ENCODE results near the gene AP1S1. TPM values are rescaled to one million over a fixed set of nuclear protein-coding genes. Genes with fewer than 3 reads are reported as not detected.

The AP1S1 gene
- total RNA-seq, 1 donor from 2014 or later = 50.4 TPM

DNA sequence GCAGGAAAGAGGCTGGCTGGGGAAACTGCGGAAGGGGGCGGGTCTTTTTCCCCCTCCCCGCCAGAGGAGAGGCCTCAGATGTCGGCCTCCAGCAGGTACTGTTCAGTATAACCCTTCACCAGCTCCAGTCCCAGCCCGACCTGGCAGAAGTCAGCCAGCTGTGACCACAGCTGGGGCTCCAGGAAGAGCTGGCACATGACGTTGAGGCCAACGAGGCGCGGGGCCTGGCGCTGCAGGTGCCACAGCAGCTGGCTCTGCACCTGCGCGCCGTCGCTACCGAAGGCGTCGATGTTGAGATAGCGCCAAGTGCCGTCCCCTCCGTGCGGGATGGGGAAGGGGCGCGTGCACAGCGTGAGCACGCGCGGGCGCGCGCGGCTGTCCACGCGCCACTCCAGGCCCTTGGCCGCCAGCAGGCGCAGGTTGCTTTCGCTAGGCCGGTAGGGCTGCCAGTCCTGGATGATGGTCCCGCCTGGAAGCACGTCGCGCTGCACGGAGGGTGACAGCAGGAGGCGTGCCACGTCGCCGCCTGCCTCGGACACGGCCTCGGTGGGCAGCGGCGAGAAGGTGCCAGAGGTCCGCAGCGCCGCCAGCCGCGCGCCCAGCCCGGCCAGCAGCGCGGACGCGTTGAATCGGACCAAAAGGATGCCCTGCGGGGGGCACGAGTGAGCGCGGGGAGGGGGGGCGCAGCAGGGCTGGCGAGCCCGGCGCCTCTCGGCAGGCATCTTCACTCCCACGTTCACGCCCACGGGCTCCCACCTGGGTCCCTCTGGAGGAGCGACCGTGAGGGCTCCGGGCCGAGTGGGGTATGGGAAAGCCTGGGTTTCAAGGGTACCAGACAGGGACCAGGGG is 18.0 kb downstream of the AP1S1 start:
- peak overlapping the region; percentile 73 for H3K4me3 Mint-ChIP-seq (ENCODE audit: unreplicated experiment)
- TF ChIP-seq, protein P1, sequence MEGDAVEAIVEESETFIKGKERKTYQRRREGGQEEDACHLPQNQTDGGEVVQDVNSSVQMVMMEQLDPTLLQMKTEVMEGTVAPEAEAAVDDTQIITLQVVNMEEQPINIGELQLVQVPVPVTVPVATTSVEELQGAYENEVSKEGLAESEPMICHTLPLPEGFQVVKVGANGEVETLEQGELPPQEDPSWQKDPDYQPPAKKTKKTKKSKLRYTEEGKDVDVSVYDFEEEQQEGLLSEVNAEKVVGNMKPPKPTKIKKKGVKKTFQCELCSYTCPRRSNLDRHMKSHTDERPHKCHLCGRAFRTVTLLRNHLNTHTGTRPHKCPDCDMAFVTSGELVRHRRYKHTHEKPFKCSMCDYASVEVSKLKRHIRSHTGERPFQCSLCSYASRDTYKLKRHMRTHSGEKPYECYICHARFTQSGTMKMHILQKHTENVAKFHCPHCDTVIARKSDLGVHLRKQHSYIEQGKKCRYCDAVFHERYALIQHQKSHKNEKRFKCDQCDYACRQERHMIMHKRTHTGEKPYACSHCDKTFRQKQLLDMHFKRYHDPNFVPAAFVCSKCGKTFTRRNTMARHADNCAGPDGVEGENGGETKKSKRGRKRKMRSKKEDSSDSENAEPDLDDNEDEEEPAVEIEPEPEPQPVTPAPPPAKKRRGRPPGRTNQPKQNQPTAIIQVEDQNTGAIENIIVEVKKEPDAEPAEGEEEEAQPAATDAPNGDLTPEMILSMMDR (IDR thresholded peaks at IDR 0.05; ENCODE audit: partially characterized antibody, unreplicated experiment) = no peak
- H3K4me1 Mint-ChIP-seq (ENCODE audit: low read depth, unreplicated experiment) = peaks cover 24% of the 10 kb centered on the region
- peaks cover 13% of the 10 kb centered on the region for H3K9me3 Mint-ChIP-seq (ENCODE audit: unreplicated experiment)
- no peak overlapping the region for H3K27ac Mint-ChIP-seq (ENCODE audit: unreplicated experiment)
- H3K36me3 Mint-ChIP-seq (ENCODE audit: unreplicated experiment) = peaks cover 6% of the 10 kb centered on the region
- DNase-seq = no peak
- peaks cover 66% of the 10 kb centered on the region for H3K27me3 Mint-ChIP-seq (ENCODE audit: unreplicated experiment)

DNA sequence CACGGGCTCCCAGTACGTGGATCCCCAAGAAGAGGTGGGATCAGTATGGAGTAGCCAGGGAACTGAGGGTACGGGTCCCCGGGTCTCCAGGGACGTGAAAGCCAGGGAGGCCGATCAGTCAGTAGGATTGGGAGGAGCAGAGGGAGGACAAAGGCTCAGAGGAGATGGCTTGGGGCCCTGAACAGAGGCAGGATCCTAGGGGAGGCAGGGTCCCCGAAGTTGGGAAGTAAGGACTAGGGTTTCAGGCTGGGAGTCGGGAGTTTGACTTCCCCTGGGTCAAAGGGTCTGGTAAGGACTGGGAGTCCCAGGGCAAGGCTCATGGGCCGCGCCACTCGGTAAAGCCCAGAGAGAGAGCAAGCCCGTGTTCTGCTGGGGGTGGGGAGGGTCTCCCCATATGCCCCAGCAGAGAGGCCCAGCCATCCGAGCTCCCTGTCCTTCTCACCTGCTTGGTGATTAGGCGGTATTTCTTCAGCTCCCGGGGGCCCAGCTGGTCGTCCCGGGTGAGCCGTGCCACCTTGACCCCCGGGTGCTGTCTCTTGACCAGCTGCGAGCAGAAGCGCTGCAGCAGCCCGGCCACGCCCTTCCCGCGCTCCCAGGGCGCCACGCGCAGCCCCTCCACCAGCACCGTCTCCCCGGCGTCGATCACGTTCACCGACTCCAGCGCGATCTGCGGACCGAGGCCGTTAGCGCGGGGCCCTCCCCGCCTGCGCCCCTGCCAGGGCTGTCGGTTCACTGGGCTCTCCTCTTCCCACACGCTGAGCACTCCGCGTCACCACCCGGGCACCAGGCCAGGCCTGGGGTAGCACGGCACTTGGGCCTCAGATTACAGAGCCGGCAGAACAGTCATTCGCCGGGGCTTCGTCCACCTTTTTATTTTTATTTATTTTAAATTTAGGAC is 18.8 kb downstream of the AP1S1 start:
- no peak for DNase-seq
- Mint-ChIP-seq H3K4me1 (ENCODE audit: low read depth, unreplicated experiment) (peaks cover 16% of the 10 kb centered on the region), H3K36me3 (ENCODE audit: unreplicated experiment) (peaks cover 6% of the 10 kb centered on the region), H3K27me3 (ENCODE audit: unreplicated experiment) (peaks cover 62% of the 10 kb centered on the region), H3K4me3 (ENCODE audit: unreplicated experiment) (peak overlapping the region; percentile 73), H3K27ac (ENCODE audit: unreplicated experiment) (no peak overlapping the region), H3K9me3 (ENCODE audit: unreplicated experiment) (peaks cover 10% of the 10 kb centered on the region)
- TF ChIP-seq, protein P1 (IDR thresholded peaks at IDR 0.05; ENCODE audit: partially characterized antibody, unreplicated experiment) = no peak

DNA sequence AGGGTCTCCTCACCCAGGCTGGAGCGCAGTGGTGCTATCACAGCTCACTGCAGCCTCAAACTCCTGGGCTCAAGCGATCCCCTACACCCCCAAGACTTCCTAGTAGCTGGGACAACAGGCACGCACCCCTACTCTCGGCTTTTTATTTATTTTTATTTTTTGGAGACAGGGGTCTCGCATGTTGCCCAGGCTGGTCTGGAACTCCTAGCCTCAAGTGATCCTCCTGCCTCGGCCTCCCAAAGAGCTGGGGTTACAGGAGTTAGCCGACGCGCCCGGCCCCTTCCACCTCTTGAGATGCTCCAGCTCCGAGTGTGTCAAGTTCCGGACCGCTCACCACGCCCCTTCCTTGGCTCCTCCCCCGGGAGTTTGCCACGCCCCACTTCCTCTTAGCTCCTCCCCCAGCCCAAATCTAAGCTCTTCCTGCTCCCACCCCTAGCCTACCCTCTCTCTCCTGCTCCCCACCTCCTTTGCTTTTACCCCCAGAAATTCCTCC is 19.5 kb downstream of the AP1S1 start:
- peaks cover 6% of the 10 kb centered on the region for H3K36me3 Mint-ChIP-seq (ENCODE audit: unreplicated experiment)
- H3K4me3 Mint-ChIP-seq (ENCODE audit: unreplicated experiment) = no peak overlapping the region
- peaks cover 60% of the 10 kb centered on the region for H3K27me3 Mint-ChIP-seq (ENCODE audit: unreplicated experiment)
- no peak overlapping the region for H3K27ac Mint-ChIP-seq (ENCODE audit: unreplicated experiment)
- no peak for DNase-seq
- TF ChIP-seq, protein P1 (IDR thresholded peaks at IDR 0.05; ENCODE audit: partially characterized antibody, unreplicated experiment) = no peak
- peaks cover 7% of the 10 kb centered on the region for H3K9me3 Mint-ChIP-seq (ENCODE audit: unreplicated experiment)
- peaks cover 12% of the 10 kb centered on the region for H3K4me1 Mint-ChIP-seq (ENCODE audit: low read depth, unreplicated experiment)

DNA sequence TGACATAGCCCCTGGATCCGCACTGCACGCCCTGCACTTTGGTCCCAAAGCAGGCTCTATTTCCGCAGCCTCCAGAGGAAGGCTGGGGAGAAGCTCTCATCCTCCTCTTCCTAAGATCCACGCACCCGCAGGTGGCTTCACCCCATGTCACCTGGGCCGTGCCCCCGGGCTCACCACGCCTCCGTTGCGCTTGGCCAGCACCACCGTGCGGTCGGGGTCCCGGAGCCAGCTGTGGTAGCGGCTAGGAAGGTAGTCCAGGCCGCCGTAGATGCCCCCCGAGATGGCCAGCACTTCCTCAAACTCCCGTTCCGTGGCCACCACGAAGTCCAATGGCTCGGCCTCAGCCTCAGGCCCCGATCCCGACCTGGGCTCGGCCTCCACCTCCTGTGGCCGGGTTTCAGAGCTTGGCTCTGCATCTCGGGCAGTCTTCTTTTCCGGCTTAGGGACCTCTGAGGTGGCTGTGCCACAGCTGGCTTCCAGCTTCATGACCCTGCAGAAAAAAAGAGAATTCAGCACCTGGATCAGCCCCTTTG is 20.1 kb downstream of the AP1S1 start:
- TF ChIP-seq, protein P1 (IDR thresholded peaks at IDR 0.05; ENCODE audit: partially characterized antibody, unreplicated experiment) = no peak
- Mint-ChIP-seq H3K27me3 (ENCODE audit: unreplicated experiment) (peaks cover 57% of the 10 kb centered on the region), H3K9me3 (ENCODE audit: unreplicated experiment) (peaks cover 4% of the 10 kb centered on the region), H3K4me3 (ENCODE audit: unreplicated experiment) (no peak overlapping the region), H3K36me3 (ENCODE audit: unreplicated experiment) (peaks cover 6% of the 10 kb centered on the region), H3K27ac (ENCODE audit: unreplicated experiment) (no peak overlapping the region), H3K4me1 (ENCODE audit: low read depth, unreplicated experiment) (peaks cover 10% of the 10 kb centered on the region)
- no peak for DNase-seq
